ENCODE data around the gene DEAF1.

DNA sequence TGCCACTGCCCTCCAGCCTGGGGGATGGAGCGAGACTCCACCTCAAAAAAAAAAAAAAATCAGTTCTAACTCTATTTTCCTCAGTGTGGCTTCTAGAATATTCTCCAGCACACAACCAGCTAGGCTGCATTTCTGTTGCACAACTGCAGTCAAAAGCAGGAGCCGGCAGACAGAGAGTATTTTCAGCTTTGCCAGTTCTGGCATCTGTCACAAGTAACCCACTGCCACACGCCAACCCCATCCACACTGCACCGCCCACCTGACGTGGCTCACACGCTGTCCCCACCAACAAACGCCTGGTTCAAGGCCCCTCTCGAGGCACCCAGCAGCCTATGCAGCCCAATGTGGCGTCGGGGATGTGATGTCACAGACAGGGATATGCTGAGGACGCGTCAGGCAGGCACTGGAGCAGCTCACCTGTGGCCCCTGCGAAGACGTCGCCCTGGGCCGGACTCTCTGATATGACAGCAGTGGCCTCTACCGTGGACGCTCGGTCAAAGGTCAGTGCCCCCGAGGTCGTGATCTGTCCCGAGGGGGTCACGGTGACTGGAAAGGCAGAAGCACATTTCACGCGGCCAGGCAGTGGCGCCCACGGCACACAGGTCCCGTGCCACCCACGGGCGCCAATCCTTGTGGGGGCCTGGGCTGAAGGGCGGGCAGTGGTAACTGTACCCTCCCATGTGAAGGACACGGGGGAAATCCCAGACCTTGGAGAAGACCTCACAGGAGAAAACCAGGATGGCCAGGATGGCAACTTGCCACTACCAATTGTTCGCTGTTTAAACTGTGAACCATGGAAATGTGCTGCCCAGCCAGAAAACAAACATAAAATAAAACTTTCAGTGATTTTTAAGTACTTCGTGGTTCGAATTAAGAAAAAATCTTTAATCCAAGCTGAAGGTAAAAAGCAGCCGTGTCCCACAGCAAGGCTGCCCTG is 15.5 kb downstream of the DEAF1 start:
- TF ChIP-seq EZH2 (IDR thresholded peaks at IDR 0.05; ENCODE audit: insufficient read depth, poor library complexity, severe bottlenecking) = no peak
- no peak for TF ChIP-seq EZH2phosphoT487 (IDR thresholded peaks at IDR 0.05; ENCODE audit: insufficient read depth, low read depth)

Measured in GM23248 (cell line).